ENCODE data around the gene ALG11.

GRCh38 chr13:52061587-52061986 is 49.4 kb downstream of the ALG11 start:
- TF ChIP-seq CTCF (IDR thresholded peaks at IDR 0.05) (no peak), POLR2A (IDR thresholded peaks at IDR 0.05) (no peak)
